ENCODE measurements around the gene UBR1.

DNA sequence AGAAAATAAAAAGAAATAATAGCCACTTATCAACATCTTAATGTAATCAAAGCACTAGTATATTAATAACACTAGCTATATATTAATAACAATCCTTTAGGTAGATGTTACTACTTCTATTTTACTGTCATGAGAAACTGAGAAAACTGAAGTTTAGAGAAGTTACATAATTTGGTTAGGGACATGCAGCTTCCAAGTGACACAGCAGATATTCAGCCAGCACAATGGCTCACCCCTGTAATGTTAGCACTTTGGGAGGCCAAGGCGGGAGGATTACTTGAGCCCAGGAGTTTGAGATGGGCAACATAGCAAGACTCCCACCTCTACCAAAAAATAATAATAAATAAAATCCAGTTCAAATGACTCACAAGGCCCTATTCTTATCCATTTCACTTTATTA, 1.9 kb upstream of the UBR1 start:
- TF ChIP-seq CTCF (IDR thresholded peaks at IDR 0.05) (no peak), REST (IDR thresholded peaks at IDR 0.05; ENCODE audit: insufficient read depth in 1 of 2, low read depth in 2 of 2, low read length in 1 of 2) (no peak), POLR2AphosphoS5 (IDR thresholded peaks at IDR 0.05; ENCODE audit: low read depth, low read length) (no peak)
